ENCODE measurements around the gene DDX49.
"Not testable (repeated sequence)": the region's sequence is repeated elsewhere in the genome, so short reads cannot be mapped to it uniquely, and the experiment has no call there.

The DDX49 gene

DNA sequence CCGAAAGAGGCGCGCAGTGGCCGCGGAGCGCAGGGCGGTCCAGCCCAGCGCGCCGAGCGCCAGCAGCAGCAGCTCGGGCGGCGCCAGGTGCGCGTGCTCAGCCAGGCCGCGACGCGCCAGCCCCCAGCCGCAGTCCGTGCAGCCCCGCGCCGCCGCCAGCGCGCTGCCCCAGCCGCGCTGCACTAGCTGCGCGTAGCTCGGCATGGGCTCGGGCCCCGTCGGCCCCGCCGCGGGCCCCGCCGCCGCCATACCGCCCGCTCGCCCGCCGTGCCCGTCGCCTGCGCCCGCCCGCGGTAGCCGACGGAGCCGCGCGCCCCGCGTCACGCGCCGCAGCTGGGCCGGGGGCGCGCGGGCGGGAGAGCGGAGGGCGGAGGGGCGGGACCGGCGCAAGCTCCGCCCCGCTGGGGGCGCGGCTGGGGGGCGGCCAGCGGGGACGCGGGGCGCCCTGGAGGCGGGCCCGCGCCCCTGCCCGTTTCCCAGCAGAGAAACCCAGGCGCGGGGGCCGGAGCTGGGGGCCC is 23.6 kb upstream of the DDX49 start, which contains the start of gene CERS1:
CERS1 (minus strand) TSS at position 335 of the 518 bp plus-strand sequence; CDS start at position 249, 86 bp downstream.
- DNase-seq (ENCODE audit: low spot score), result no peak

DNA sequence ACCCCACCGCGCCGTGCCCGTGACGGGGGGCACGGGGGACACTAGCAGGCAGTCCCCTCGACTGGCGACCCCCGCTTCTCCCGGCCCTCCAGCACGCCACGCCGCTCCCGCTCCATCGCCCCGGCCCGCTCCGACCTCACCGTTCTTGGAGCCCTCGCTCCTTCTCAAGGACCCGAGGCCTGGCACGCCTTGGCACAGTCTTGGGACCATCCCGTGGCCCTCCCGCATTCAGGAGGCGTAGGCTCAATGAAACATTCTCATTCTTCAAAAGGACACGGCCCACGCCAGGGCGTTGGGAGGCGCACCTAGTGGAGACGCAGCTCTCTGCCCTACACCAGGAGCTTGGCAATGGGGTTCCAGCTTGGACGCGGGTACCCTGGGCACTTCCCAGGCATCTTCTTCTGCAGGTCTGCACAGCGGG is 23.1 kb upstream of the DDX49 start:
- no peak for DNase-seq (ENCODE audit: low spot score)

DNA sequence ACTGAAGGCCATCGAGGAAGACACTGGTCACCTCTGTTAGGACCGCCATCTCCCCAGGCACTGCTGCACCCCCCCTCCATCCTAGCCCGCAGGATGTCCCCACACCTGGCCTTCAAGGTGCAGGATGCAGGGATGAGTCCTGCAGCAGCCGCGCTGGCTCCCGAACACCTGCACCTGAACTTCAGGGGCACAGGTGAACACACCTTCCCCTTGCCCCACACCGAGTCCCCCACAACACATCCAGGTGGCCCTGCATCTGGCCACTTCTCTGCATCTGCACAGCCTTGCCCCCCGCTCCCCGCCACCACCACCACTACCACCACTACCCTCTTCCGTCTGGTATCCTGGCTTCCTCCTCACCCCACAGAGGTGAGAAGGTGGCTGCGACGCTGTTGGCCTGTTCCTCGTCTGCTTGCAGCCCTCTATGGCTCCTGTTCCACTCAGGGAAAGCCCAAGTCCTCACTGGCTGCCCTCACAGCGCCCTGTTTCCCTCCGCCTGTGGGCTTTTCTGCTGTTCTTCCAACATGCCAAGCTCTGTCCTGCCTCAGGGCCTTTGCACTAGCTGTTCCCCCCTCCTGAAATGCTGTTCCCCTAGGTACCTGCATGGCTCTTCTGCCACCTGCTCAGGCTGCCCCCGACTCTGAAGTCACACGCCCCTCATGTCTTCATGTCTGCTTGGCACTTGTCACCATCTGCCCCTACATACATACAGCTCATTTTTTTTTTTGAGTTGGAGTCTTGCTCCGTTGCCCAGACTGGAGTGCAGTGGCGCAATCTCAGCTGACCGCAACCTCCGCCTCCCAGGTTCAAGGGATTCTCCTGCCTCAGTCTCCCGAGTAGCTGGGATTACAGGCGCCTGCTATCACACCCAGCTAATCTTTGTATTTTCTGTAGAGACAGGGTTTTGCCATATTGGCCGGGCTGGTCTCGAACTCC is 22.2 kb upstream of the DDX49 start:
- no peak for DNase-seq (ENCODE audit: low spot score)

DNA sequence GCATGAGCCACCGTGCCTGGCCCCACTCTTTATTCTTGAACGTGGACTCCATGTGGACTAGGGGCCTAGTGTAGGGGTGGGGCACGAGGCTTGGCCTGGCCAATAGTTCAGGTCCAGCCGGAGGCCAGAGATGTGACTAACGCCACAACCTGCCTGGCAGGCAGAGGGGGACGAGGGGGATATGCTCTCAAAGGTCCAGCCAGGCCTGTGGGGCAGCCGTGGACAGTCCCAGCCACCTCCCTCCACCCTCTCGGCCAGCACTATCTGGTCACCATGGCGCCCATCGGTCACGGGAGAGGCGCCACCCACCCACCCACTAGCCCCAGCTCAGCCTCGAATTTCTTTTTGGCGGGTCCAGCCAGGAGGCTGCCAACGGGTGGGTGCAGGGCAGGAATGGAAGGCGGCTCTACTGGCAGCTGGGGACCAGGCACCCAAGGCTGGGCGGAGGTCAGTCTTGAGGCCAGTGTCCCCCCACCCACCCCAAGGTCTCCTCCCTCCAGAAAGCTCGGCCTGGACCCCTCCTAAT is 21.4 kb upstream of the DDX49 start:
- no peak for DNase-seq (ENCODE audit: low spot score)

DNA sequence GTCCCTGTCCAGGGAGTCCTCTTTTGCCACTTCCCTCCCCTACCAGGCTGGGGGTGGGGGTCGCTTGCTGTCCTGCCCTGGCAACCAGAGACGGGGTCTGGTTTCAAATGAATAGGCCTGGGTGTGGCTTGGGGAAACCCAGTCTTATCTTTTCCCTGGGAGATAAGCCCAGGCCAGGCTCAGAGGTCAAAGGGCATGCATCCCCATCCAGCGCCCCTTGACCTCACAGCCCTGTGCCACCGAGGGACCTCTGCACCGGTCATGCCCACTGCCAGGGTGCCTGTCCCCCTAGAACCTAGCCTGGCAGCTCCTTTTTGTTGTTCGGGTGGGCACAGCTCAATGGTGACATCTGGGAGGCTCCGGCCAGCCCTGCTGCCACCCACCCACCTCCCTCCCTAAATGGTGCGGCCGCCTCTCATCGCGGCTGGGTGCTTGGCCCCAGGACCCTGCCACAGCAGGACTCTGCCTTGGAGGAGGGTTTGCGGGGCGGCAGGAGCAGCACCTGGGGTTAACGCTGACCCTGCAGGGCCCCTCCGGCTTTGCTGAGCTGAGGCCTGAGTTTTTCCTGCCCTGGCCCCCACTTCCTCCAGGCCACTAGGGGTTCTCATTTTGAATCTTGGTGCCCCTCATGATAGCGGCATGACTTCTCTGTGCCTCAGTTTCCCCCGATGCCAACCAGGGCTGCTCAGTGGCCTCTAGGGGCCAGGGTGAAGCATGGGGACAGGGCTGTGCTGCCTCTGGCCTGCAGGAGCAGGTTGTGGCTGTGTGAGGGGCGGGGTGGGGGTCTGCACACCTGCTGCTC is 20.7 kb upstream of the DDX49 start:
- no peak for DNase-seq (ENCODE audit: low spot score)

DNA sequence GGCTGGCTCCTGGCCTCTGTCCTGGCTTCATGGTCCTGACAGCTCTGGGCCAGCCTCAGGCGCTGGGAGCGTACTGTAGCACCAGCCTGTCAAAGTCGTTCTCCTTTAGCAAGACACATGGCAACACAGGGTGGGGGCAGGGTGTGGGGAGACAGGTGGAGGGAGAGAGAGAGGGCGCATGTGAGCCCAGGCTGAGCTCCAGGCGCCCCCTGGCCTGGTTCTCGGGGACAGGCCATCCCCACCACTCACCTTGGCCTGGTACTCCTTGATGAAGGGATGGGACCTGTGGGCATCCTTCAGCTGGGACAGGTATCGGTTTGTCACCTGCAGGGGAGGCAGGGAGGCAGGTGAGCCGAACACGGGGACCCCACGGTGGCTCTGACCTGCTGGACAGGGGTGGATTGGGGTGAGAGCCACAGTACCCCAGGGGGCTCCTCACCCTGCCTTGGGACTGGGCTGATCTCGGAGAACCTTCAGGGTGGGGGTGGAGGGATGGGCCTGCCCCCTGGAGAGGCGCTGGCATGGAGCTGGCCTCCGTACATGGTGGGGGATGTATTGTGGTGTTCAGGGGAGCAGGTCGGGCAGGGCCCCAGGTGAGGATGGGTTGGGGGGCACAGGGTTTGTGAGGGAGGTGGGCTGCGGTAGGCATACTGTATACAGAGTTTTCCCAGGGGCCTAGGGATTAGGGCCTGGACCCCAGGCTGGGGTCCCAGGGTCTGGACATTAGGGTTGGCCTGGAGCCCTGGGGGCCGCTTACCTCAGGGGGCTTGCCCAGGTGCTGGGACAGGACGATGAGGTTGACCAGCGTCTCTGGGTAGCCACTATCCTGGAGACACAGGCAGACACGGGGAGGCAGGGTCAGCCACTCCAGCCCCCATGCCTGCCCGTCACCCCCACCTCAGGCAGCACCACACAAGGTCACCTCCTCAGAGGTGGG is 19.6 kb upstream of the DDX49 start:
- no peak for DNase-seq (ENCODE audit: low spot score)

DNA sequence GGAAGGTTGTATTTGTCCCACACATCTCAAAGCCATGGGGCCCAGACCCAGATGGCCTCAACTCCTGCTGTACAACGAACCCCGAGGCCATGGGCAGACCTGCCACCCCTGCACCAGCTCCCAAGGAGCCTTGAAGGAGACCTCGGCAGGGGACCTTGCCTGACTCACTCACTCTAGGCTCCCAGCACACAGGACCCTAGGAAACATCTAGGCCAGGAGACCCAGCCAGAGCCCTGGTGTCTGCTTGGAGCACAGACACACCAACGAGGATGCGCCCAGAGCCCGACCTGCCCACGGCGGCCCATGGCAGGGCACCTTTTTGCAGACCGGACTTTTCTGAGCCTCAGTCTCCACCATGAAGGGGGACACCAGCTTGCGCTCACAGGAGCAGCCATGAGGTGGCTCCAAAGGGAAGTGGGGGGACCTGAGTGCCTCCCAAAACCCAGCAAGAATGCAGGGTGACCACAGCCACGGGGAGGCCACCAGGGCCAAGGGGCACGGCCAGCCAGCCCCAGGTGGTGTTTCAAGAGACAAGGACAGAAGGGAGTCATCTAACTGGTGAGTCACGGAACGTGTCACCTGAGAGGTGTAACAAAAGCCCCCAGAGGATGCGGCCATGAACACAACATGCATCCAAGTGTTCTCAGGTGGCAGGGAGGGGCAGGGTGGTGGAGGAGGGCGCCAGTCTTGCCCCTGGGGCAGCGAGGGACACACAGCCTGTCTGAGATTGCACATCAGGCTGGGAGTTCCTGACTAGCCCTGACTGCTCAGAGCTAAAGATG is 18.6 kb upstream of the DDX49 start:
- DNase-seq (ENCODE audit: low spot score), result no peak

DNA sequence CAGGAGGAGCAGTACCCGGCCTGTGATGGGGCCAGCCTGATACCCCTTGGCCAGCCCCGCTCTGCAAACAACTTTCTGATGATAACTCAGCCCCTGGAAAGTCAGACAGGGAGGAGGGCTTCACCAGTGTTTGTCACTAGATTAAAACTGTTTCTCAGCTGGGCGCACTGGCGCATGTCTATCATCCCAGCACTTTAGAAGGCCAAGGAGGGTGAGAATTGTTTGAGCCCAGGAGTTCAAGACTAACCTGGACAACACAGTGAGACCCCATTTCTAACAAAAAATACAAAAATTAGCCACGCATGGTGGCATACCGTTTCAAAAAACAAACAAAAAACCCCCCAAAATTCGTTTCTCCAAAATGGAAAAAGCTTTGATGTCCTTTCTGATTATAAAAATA is 18.0 kb upstream of the DDX49 start:
- no peak for DNase-seq (ENCODE audit: low spot score)

DNA sequence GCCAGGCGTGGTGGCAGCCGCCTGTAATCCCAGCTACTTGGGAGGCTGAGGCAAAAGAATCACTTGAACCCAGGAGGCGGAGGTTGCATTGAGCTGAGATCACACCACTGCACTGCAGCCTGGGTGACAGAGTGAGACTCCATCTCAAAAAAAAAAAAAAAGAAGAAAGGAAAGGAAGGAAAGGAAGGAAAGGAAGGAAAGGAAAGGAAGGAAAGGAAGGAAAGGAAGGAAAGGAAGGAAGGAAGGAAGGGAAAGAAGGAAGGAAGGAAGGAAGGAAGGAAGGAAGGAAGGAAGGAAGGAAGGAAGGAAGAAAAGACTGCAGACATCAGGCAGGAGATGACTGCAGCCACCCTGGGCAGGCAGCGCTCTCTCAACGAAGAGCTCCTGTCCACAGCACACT is 17.0 kb upstream of the DDX49 start:
- not testable (repeated sequence) for DNase-seq (ENCODE audit: low spot score)

DNA sequence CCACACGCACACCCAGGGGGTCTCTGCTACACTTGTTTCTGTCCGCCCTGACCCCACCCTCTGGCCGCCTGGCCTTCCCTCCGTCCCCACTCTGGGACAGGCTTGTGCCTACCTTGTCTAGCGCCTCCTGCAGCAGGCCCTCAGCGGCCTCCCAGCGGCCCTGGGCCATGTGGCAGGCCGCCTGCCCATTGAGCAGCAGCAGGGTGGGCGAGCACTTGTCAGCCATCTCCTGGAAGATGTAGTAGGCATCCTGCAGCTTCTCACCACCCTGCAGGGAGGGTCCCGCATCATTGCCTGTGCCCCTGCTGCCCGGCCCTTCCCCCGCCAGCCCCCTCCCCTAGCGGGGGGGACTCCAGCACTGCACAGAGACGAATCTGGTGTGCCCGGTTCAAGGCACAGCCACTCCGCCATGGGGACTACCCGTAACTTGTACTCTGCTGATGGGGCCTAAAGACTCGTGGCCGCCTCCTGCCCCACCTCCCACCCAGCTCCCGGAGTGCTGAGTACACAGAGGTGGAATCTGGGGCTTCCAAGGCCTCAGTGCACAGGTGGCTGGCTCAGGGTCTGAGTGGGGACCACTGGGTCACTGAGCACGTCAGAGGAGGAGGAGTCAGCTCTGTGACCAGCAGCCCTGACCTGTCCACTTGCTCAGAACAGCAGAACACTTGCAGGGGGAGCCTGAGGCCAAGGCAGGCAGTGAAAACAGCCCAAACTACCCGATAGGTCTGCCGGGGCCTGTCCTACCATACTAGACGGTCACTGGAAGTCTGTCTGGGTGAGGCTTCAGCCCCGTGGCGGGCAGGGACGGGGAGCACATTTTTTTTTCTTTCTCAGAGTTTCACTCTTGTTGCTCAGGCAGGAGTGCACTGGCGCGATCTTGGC is 16.1 kb upstream of the DDX49 start:
- no peak for DNase-seq (ENCODE audit: low spot score)

DNA sequence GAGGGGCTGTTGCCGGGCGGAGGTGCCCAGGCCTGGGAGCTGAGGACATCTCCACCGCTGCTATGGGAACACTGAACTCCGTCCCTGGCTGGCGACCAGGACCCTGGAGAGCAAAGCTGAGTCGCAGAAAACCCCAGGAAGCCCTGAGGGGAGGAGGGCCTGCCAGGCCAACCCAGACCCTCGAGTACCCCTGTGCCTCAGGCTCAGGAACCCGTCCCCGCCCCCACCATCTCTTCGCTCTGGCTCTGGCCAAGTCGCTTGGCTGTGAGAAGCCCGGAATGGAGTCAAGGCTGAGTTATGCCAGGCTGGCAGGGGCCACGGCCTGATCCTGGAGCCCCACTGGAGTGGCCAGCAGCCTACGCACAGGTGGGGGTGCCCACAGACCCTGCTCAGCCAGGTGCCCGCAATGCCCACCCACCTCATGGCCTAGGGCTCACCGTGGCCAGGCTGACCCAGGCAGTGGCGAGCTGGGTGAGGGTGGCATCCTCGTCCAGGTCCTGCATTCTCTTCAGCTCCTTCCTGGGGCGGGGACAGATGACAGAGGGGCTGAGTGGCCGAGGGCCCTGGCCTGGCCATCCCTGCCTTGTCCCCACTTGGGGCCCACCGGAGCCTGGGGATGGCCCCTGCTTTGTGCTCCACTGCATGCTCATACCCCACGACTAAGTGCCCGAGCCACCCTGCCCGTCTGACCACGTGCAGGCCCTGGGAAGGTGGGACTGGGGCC is 15.0 kb upstream of the DDX49 start:
- no peak for DNase-seq (ENCODE audit: low spot score)

DNA sequence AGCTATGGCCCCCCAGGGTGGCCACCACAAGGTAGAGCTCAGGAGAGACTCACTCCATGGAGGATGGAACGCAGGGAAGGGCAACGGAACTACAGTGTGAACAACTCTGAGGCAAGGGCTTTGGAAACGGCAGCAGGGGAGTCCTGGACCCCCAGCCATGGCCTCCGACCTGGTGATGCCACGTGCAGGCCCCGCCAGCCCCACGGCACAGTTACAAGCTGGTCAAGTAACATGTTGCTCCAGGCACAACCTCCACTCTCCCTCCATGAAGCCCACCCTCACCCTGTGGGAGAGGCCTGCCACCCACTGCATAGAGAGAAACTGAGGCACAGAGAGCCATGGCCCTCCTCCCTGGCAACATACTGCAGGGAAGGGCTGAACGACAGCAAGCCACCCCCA is 14.5 kb upstream of the DDX49 start:
- no peak for DNase-seq (ENCODE audit: low spot score)

DNA sequence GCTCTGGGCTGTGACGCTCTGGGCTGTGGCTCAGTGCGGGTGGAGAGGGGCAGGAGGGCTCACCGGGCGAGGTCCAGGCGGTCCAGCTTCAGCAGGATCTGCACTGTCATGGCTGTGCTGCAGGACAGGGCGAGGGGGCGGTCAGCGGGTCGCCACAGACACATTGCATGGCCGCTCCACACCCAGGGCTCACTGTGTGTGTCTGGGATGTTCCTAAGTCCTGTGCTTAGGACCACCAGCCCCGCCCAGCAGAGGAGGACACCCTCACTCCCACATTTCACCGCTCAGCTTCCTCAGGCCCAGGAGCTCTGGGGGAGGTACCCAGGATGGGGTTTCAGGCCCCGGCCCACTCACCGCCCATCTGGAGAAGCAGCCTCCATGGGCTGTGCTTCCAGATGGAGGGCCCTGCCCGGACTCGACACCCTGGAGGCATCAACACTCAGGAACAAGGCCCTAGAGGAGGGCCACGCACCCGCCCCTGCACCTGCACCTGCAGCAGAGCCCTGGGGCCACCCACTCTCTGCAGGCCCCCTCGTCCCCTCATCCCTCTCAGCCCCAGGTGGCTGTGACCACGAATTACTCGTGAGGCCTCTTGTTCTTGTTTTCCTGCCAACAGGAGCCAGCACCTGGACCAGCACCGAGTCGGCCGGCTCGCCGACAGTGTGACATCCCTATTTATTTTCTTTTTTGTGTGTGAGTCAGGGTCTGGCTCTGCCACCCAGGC is 13.8 kb upstream of the DDX49 start:
- DNase-seq (ENCODE audit: low spot score), result no peak

DNA sequence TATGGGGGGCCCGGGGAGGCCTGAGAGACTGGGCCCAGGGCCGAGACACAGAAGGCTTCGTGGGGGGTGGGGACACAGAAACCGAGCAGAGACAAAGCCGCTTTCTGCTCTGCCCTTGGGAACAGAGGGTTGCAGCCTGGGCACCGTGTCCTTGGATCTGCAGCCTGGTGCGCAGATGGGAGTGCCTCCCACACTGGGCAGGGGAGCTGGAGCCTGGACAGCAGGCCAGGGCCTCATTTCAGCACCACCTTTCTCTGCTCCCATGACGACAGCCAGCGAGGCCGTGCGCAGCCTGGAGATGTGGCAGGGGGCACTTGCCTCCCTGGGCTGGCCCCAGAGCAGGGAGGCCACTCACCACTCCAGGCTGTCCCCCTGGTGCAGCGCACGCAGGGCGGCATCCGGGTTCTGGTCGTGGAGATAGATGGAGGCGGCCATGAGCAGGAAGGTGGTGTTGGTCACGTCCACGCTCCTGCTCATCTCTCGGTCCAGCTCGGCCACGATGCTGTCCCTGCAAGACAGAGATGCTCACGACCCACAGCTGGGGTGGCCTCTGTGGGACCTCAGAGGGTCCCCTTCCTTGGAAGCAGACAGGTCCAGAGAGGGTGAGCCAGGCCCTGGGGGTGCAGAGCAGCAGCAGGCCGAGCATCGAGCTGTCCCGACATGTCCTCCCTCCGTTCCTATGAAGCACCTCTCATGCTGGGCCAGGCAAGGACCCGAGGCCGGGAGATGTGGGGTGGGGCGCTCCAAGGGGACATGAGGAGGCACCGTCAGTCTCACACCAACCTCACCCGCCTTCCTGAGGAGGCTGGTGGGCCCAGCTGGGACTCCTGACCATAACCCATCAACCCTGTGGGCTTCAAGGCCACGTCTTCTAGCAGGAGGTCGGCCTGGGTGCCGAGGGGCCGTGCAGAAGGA is 12.7 kb upstream of the DDX49 start:
- DNase-seq (ENCODE audit: low spot score), result no peak

DNA sequence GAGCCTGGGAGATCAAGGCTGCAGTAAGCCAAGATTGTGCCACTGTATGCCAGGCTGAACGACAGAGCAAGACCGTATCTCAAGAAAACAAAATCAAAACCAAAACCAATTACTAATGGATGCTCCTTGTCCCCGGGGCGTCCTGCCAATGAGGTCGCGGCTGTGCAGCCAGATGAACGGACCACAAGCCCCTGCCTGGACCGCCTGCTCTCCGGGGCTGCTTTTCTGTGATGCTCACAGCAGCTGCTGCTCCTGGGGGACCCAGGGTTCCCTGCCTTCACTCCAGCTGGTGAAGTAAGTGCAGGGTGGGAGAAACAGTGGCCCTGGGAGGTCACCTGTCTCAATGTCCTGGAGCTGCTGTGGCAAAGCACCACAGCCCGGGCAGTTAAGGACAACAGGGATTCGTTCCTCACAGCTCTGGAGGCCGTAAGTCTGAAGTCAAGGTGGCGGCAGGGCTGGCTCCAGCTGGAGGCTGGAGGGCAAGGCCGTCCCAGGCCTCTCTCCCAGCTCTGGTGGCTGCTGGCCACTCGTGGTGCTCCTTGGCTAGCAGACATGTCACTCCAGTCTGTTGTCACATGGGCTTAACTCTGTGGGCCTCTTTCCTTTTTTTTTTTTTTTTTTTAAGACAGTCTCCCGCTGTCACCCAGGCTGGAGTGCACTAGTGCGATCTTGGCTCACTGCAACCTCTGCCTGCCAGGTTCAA is 10.4 kb upstream of the DDX49 start:
- no peak for DNase-seq (ENCODE audit: low spot score)

DNA sequence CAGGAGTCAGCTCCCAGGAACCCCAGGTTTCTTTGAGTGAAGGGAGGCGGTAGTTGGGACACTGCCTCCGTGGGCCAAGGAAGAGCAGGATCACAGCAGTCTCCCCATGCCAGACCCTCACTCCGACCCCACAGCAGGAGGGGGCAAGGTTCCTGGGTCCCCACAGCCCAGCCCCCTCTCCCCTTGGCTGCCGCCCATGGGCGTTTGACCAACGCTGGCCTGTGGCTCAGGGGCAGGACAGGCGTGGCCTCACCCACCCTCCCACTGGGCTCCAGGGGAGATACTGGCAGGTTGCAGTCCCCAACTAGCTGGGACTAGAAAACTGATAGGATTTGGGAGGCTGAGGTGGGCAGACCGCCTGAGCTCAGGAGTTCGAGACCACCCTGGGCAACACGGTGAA is 9.5 kb upstream of the DDX49 start:
- DNase-seq (ENCODE audit: low spot score), result no peak

All from activated CD4-positive, alpha-beta T cell treated with anti-CD3 and anti-CD28 coated beads, Interleukin-2, Interleukin-4, amounts not matched to agents 100 ng/mL and 50 ng/mL, durations not matched to agents 16 hours and 8 hours (primary cell).